ENCODE results near the gene TMEM250. TPM values are rescaled to one million over a fixed set of nuclear protein-coding genes. Genes with fewer than 3 reads are reported as not detected.

Gene TMEM250
- total RNA-seq, 1 experiment from 2014 or later, result 37.5 TPM

GRCh38 chr9:136122425-136123383 lies 4.0 kb upstream of the TMEM250 start:
- no peaks in the 10 kb centered on the region for H3K9me2 ChIP-seq (ENCODE audit: insufficient read depth)
- DNase-seq (ENCODE audit: low read depth, low spot score) (no peak), ATAC-seq (peak; percentile 22; the same call in 1 of the 2 replicates)
- intact Hi-C loops (cut with micrococcal nuclease), result loop anchor here (1.0 to 5.0 kb wide), 5 partner anchors 33 to 520 kb away; no protein-coding TSS in a partner anchor
- no peaks in the 10 kb centered on the region for H3K27me3 ChIP-seq (ENCODE audit: insufficient read depth, low read length)
- H3K4me3 ChIP-seq (replicated peaks in 1 of 2; ENCODE audit: low read depth in 1 of 2, low read length in 2 of 2), result no peak overlapping the region
- H3K4me1 ChIP-seq (ENCODE audit: control insufficient read depth in 1 of 2, insufficient read depth in 2 of 2, low read length in 2 of 2), result peaks cover 11 to 24% of the 10 kb centered on the region in 2 experiments
- H3K9me3 ChIP-seq (ENCODE audit: control insufficient read depth in 1 of 2, insufficient read depth in 1 of 2, low read depth in 1 of 2, low read length in 2 of 2), result no peaks in the 10 kb centered on the region
- H2AFZ ChIP-seq (ENCODE audit: low read depth, low read length, poor library complexity, severe bottlenecking), result no peak overlapping the region
- TF ChIP-seq TCF7L2 (IDR thresholded peaks at IDR 0.05; ENCODE audit: borderline replicate concordance, extremely low read depth, insufficient read depth, insufficient read length), result no peak
- TF ChIP-seq CTCF (IDR thresholded peaks at IDR 0.05 in 2 of 3, conservative IDR thresholded peaks at IDR 0.05 in 1 of 3; ENCODE audit: borderline replicate concordance in 1 of 3, insufficient read depth in 1 of 3, low read depth in 2 of 3, low read length in 2 of 3), result peak in 2 of 3 experiments; percentile 95; a peak in 4 of 6 replicates
- no peak overlapping the region for H3K9ac ChIP-seq (ENCODE audit: low read length)
- no peaks in the 10 kb centered on the region for H3K36me3 ChIP-seq (ENCODE audit: control insufficient read depth in 1 of 2, insufficient read depth in 2 of 2, low read length in 2 of 2)
- H4K20me1 ChIP-seq (ENCODE audit: insufficient read depth), result no peaks in the 10 kb centered on the region
- ChIA-PET POLR2A (no interaction called here), CTCF (interaction anchor here (0.7 to 5.9 kb wide), 7 partner anchors 10 to 519 kb away, joined by 3 to 40 read pairs (median 7); no protein-coding TSS in a partner anchor), RAD21 (ENCODE audit: low non-redundant PET in 1 of 2, low total read pairs in 2 of 2, uncharacterized antibody in 2 of 2, unreplicated experiment in 2 of 2) (interaction anchor here (0.6 to 1.4 kb wide), 4 partner anchors 32 to 155 kb away, joined by 3 to 8 read pairs (median 4); no protein-coding TSS in a partner anchor)
- peaks cover 11% of the 10 kb centered on the region; the same call in 1 of the 2 replicates for H3K79me2 ChIP-seq (ENCODE audit: insufficient read depth, low read length)
- H3K27ac ChIP-seq (ENCODE audit: low read depth, low read length), result no peak overlapping the region
- BruUV-seq (replicated peaks), result no TSS peak
- peak overlapping the region; percentile 28; the same call in 1 of the 2 replicates for H3K4me2 ChIP-seq (ENCODE audit: low read length)

GRCh38 chr9:136121801-136122200 lies 3.1 kb upstream of the TMEM250 start:
- no peaks in the 10 kb centered on the region for H3K36me3 ChIP-seq (ENCODE audit: control insufficient read depth in 1 of 2, insufficient read depth in 2 of 2, low read length in 2 of 2)
- ChIA-PET POLR2A (no interaction called here), CTCF (interaction anchor here (1.1 to 5.9 kb wide), 3 partner anchors 11 to 153 kb away, joined by 3 to 40 read pairs (median 30); no protein-coding TSS in a partner anchor), RAD21 (ENCODE audit: low non-redundant PET in 1 of 2, low total read pairs in 2 of 2, uncharacterized antibody in 2 of 2, unreplicated experiment in 2 of 2) (interaction anchor here (1.2 to 1.5 kb wide), 2 partner anchors 31 to 32 kb away, joined by 3 to 6 read pairs; no protein-coding TSS in a partner anchor)
- H3K9me3 ChIP-seq (ENCODE audit: control insufficient read depth in 1 of 2, insufficient read depth in 1 of 2, low read depth in 1 of 2, low read length in 2 of 2), result no peaks in the 10 kb centered on the region
- H3K9ac ChIP-seq (ENCODE audit: low read length), result no peak overlapping the region
- H3K4me2 ChIP-seq (ENCODE audit: low read length), result no peak overlapping the region
- H4K20me1 ChIP-seq (ENCODE audit: insufficient read depth), result no peaks in the 10 kb centered on the region
- TF ChIP-seq EGR1 (IDR thresholded peaks at IDR 0.05; ENCODE audit: low read depth) (no peak), ZBTB33 (IDR thresholded peaks at IDR 0.05; ENCODE audit: extremely low read depth, insufficient replicate concordance, low read length) (no peak), RAD21 (IDR thresholded peaks at IDR 0.05; ENCODE audit: low read depth) (no peak), TCF7L2 (IDR thresholded peaks at IDR 0.05; ENCODE audit: borderline replicate concordance, extremely low read depth, insufficient read depth, insufficient read length) (no peak), SIN3A (IDR thresholded peaks at IDR 0.05; ENCODE audit: low read depth) (no peak), FOSL1 (IDR thresholded peaks at IDR 0.05; ENCODE audit: low read depth) (no peak)
- no peak overlapping the region for H3K4me3 ChIP-seq (replicated peaks in 1 of 2; ENCODE audit: low read depth in 1 of 2, low read length in 2 of 2)
- no peaks in the 10 kb centered on the region for H3K9me2 ChIP-seq (ENCODE audit: insufficient read depth)
- peaks cover 20% of the 10 kb centered on the region; the same call in 1 of the 2 replicates for H3K79me2 ChIP-seq (ENCODE audit: insufficient read depth, low read length)
- peaks cover 17 to 32% of the 10 kb centered on the region in 2 experiments for H3K4me1 ChIP-seq (ENCODE audit: control insufficient read depth in 1 of 2, insufficient read depth in 2 of 2, low read length in 2 of 2)
- no peaks in the 10 kb centered on the region for H3K27me3 ChIP-seq (ENCODE audit: insufficient read depth, low read length)
- no peak for DNase-seq (ENCODE audit: low read depth, low spot score)
- no peak overlapping the region for H3K27ac ChIP-seq (ENCODE audit: low read depth, low read length)
- BruUV-seq (replicated peaks), result no TSS peak
- H2AFZ ChIP-seq (ENCODE audit: low read depth, low read length, poor library complexity, severe bottlenecking), result no peak overlapping the region
- no peak for ATAC-seq
- intact Hi-C loops (cut with micrococcal nuclease), result loop anchor here (5.0 kb wide), 1 partner anchor 520 kb away; no protein-coding TSS in a partner anchor
